GM04503 (cell line): ENCODE data around the gene SYTL3.
"Not testable (repeated sequence)": the region's sequence is repeated elsewhere in the genome, so short reads cannot be mapped to it uniquely, and the experiment has no call there.

Experiments
- DNase-seq: peaks from one replicate; pipeline ENCODE4 v3.0.0-alpha.2; 2012; ENCODE audit warnings: low read depth

Gene SYTL3

GRCh38 chr6:158697811-158698210, 48.0 kb downstream of the SYTL3 start:
- DNase-seq, result peak; percentile 71

- no peak for DNase-seq
These were observed 49.1 kb downstream of the SYTL3 start for GRCh38 chr6:158698931-158699330.

- not testable (repeated sequence) for DNase-seq
These were observed 51.4 kb downstream of the SYTL3 start for GRCh38 chr6:158701268-158701667.

GRCh38 chr6:158703111-158703836, 53.4 kb downstream of the SYTL3 start:
- DNase-seq, result no peak

- DNase-seq, result no peak
These were observed 54.3 kb downstream of the SYTL3 start for GRCh38 chr6:158703837-158704822.

DNA sequence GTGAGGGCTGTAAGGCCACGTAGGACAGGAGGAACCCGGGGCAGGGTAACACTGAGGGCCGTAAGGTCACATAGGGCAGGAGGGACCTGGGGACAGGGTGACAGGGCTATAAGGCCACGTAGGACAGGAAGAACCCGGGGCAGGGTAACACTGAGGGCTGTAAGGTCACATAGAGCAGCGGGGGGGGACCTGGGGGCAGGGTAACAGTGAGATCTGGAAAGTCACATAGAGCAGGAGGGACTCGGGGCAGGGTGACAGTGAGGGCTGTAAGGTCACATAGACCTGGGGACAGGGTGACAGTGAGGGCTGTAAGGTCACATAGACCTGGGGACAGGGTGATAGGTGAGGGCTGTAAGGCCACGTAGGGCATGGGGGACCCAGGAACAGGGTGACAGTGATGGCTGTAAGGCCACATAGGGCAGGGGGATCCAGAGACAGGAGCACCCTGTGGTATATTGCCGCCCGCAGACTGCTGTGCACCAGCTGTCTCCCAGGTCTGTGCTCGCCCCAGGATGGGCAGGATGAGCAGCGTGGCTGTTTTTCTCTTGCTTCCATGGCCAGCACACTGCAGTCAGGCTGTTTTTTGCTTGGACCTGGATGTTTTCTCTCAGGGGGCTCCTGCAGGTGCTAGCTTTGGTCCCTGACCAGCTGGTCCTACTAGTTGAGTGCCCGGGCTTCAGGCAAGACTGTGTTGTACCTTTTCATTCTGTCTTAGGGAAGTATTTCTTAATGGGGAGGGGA, 55.7 kb downstream of the SYTL3 start:
- no peak for DNase-seq

DNA sequence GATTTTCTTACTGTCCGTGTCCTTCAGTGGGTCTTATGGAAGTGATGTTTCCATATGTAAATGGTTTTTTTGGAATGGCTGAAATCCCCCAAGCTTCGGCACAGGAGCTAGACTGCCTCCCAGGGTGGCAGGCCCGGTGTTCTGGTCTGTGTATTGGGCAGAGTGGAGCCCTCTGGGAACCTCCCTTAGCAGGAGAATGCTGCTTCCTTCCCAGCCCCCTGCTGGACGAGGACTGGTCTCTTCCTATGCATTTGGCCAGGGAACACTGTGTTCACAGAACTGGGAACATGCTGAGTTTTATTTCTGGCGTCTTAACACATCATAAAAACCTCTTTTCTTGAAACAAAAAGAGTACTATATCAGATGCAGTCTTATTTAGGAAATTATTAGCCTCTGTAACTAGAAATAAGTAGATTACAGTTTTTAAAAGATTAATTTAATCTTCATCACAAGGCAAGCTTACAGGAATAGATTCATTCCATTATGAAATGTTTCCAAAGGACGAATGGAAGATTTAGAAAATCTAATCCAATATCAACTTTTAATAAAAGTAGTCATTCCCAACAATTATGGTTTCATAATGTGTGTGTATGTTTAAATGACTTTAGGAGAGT, 56.6 kb downstream of the SYTL3 start:
- DNase-seq, result no peak

DNA sequence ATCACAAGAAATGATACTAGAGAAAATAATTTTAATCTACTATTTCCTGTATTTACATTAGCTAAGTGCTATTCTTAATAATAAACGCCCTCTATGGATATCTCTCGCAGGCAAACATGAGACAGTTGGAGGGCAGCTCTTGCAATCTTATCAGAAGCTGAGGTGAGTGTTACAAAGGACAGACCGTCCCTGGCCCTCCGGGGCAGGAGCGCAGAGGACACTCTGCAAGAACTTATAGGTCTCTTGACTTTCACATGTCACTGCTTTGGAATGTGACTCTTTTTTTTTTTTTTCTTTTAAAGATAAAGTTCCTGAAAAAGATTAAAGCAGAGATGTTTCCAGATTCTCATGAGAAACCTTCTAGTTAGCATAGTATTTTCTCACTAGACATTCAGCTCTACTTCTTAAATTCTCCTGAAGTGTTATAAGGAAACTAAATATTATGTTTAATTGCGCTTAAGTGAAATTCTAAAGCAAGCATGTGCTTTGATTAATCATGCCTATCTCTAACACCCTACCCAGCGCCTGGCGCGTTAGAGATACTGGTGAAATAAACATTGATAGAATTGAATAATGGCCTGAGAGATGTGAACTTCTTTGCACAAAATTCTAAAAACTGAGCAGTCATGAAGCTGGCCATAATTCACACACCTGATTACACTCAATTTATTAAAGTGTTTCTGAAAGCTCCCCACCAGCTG, 57.4 kb downstream of the SYTL3 start:
- DNase-seq, result no peak

GRCh38 chr6:158707821-158708195, 58.0 kb downstream of the SYTL3 start:
- no peak for DNase-seq

DNA sequence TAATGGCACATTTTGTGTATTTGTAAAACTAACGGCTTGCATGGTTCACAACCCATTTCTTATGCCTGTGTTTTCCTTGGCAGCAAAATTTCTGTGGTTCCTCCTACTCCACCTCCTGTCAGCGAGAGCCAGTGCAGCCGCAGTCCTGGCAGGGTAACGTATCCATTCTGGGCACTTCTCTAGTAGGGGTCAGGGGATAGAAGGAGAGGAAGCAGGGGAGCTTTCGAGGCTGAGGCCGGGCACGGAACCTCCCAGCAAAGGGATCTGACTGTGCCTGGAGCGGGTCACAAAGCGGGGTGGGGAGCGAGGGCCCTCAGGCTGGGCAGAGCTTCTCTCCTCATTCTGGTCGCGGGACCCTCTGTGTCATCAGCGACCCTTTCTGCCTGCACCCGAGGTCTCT, 58.4 kb downstream of the SYTL3 start:
- no peak for DNase-seq

- DNase-seq, result no peak
These were observed 60.0 kb downstream of the SYTL3 start for GRCh38 chr6:158709809-158710208.

GRCh38 chr6:158711264-158711663, 61.4 kb downstream of the SYTL3 start:
- DNase-seq, result no peak

DNA sequence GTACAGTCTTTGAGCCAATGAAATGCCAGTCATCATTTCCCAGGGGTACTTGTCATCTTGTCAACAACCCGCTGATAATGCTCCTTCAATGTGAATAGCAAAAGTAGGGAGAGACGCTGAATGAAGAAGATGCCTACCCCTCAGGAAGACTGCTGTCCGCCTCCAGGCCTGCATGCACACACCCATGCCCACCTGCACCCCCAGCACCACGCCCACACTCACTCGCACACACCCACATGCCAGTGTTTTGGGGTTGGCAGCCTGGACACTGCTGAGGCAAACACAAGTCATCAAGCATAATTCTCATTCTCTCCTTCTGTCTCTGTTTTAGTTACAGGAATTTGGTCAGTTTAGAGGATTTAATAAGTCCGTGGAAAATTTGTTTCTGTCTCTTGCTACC, 63.6 kb downstream of the SYTL3 start:
- DNase-seq, result no peak

DNA sequence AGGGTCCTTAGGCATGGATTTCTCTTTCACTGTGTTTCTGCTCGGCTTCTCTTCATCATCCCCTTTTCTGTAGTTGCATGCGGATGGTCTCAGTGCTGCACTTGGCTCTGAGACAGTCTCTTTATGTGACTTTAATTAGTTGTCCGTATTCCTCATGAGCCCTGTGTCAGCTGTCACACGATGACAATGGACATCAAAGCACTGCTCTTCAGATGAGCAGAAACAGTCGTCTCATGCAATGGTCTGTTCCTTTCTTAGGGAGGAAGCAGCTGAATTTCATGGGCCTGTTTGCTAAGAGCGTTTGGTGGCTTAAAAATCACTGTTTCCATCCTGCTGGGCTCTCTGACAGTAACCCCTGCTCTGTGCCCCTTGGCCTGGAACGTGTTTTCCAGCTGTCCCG, 64.9 kb downstream of the SYTL3 start:
- DNase-seq, result no peak

GRCh38 chr6:158715330-158716311, 65.8 kb downstream of the SYTL3 start:
- no peak for DNase-seq

GRCh38 chr6:158717341-158718330, 67.8 kb downstream of the SYTL3 start:
- DNase-seq, result no peak

GRCh38 chr6:158718461-158719046, 68.7 kb downstream of the SYTL3 start:
- no peak for DNase-seq

- DNase-seq, result no peak
These were observed 72.4 kb downstream of the SYTL3 start for GRCh38 chr6:158722176-158722729.
